ENCODE data around the gene ERRFI1.

DNA sequence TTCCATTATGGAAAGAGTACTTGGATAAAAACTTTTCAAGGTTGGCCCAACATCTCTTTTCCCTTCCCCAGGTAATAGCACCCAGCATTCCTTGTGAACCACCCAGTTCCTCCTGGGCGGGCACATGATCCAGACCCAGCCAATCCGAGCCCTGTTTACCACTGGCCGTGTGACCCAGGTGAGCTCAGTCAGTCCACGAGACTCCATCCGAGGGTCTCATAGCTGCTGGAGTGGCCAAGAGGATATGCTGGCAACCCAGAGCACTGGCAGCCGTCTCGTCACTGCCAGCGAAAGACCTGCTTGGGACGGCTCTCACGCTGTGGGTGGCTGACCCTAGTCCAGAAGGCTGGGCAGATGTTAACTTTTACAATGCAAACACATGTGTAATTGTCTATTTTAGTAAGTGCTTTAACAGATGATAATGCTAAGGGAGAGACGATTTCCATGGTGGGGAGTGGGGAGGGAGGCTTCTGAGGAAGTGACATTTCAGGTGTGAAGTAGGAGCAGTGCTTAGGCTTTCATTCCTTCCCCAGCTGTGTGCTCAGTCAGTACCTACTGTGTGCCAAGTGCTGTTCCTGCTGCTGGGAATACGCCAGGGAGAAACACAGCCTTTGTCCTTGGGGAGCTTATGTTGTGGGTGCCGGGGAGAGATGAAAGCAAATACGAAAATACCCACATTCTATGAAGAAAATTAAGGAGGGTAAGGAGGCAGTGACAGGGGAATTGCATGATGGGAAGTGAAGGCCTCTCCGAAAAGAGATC is 40.1 kb downstream of the ERRFI1 start:
- TF ChIP-seq EZH2 (IDR thresholded peaks at IDR 0.05) (no peak), EZH2phosphoT487 (IDR thresholded peaks at IDR 0.05) (no peak)
- TF ChIP-seq, protein P1, sequence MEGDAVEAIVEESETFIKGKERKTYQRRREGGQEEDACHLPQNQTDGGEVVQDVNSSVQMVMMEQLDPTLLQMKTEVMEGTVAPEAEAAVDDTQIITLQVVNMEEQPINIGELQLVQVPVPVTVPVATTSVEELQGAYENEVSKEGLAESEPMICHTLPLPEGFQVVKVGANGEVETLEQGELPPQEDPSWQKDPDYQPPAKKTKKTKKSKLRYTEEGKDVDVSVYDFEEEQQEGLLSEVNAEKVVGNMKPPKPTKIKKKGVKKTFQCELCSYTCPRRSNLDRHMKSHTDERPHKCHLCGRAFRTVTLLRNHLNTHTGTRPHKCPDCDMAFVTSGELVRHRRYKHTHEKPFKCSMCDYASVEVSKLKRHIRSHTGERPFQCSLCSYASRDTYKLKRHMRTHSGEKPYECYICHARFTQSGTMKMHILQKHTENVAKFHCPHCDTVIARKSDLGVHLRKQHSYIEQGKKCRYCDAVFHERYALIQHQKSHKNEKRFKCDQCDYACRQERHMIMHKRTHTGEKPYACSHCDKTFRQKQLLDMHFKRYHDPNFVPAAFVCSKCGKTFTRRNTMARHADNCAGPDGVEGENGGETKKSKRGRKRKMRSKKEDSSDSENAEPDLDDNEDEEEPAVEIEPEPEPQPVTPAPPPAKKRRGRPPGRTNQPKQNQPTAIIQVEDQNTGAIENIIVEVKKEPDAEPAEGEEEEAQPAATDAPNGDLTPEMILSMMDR (IDR thresholded peaks at IDR 0.05) = no peak
